ENCODE data around the gene FMO4. TPM values are rescaled to one million over a fixed set of nuclear protein-coding genes. Genes with fewer than 3 reads are reported as not detected.

Gene FMO4
- total RNA-seq, 1 experiment from 2014 or later, result 0.56 TPM

DNA sequence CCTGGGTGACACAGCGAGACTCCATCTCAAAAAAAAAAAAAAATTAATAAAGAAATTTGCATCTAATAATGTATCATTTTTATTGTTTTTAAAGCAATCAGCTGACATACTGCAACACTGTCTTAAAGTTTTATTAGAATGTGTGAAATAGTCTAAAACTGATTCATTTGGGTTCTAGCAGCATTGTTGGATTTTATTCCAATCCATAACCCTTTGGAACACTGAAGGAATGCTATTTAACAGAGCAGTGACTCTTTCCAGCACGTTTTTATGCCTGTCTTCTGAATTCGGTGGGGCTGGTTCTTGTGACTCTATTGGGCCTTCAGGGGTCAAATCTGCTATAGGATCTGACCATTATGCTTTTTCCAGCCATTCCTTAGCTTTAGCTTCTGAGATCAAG is 18.2 kb upstream of the FMO4 start:
- no peak overlapping the region for H3K4me3 ChIP-seq (ENCODE audit: low read depth, low read length, poor library complexity, severe bottlenecking)
- ChIA-PET CTCF (no interaction called here), POLR2A (ENCODE audit: low non-redundant PET) (no interaction called here)
- DNase-seq (ENCODE audit: low spot score), result no peak
- no peak overlapping the region for H3K27ac ChIP-seq (ENCODE audit: low read depth, low read length, poor library complexity, severe bottlenecking)
- no peaks in the 10 kb centered on the region for H3K4me1 ChIP-seq (ENCODE audit: insufficient read depth, low read length, poor library complexity, severe bottlenecking)
- TF ChIP-seq EZH2 (IDR thresholded peaks at IDR 0.05; ENCODE audit: borderline replicate concordance, low read depth, low read length, poor library complexity, severe bottlenecking) (no peak), CTCF (conservative IDR thresholded peaks at IDR 0.05; ENCODE audit: low read depth, low read length) (no peak)
- H3K9me3 ChIP-seq (ENCODE audit: low read depth, low read length, poor library complexity, severe bottlenecking), result peaks cover 13% of the 10 kb centered on the region
- BruUV-seq (replicated peaks), result no TSS peak
- intact Hi-C loops (cut with micrococcal nuclease; ENCODE audit: unreplicated experiment), result no loop called here
- H3K36me3 ChIP-seq (ENCODE audit: insufficient read depth, low read length, poor library complexity, severe bottlenecking), result no peaks in the 10 kb centered on the region
- H3K27me3 ChIP-seq (replicated peaks; ENCODE audit: insufficient read depth, low read depth, low read length, poor library complexity), result no peaks in the 10 kb centered on the region

DNA sequence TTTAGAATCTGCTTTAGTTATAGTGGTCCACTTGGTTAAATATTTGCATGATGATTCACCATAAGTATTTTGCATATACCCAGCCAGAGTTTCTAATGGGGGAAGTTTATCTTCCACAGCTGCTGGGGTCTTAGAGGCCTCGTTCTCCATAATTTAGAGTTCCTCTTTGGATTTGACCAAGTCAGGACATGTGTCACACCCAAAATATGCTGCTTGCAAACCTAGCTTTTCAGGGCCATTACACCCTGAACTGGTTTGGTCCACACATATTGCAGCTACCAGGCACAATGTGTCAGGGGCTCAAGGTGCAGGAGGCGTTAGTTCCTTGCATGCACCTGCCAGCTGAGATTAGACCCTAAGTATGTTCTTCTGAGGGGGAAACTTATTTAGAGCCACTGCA is 17.1 kb upstream of the FMO4 start:
- CTCF ChIA-PET, result no interaction called here

DNA sequence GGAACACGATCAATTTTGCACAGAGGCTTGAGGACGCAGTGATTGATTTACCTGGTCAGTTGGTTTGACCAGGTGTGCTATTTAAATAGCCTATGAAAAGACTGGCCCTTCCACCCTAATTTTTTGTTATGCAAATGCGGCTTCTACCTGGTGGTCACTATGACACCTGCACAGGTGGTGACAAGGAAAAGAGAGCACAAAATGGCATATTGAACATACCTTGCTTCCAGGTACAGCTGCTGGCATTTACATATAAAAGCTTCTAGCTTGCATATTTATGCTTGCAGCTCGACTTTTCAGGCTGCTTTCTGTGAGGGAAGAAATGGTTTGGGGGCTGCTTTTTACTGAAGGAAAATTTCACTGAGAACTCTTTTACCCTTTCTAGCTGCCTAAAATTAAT is 15.3 kb upstream of the FMO4 start:
- Histone ChIP-seq H3K27me3 (replicated peaks; ENCODE audit: insufficient read depth, low read depth, low read length, poor library complexity) (no peaks in the 10 kb centered on the region), H3K4me3 (ENCODE audit: low read depth, low read length, poor library complexity, severe bottlenecking) (no peak overlapping the region), H3K9me3 (ENCODE audit: low read depth, low read length, poor library complexity, severe bottlenecking) (peaks cover 21% of the 10 kb centered on the region), H3K36me3 (ENCODE audit: insufficient read depth, low read length, poor library complexity, severe bottlenecking) (no peaks in the 10 kb centered on the region), H3K4me1 (ENCODE audit: insufficient read depth, low read length, poor library complexity, severe bottlenecking) (no peaks in the 10 kb centered on the region), H3K27ac (ENCODE audit: low read depth, low read length, poor library complexity, severe bottlenecking) (no peak overlapping the region)
- no peak for DNase-seq (ENCODE audit: low spot score)
- no TSS peak for BruUV-seq (replicated peaks)
- ChIA-PET POLR2A (ENCODE audit: low non-redundant PET) (no interaction called here), CTCF (no interaction called here)
- intact Hi-C loops (cut with micrococcal nuclease; ENCODE audit: unreplicated experiment), result no loop called here
- no peak for TF ChIP-seq EZH2 (IDR thresholded peaks at IDR 0.05; ENCODE audit: borderline replicate concordance, low read depth, low read length, poor library complexity, severe bottlenecking)
- no peak for TF ChIP-seq CTCF (conservative IDR thresholded peaks at IDR 0.05; ENCODE audit: low read depth, low read length)

More for the DNA sequence above, 17.1 kb upstream of the FMO4 start:
- H3K27me3 ChIP-seq (replicated peaks; ENCODE audit: insufficient read depth, low read depth, low read length, poor library complexity), result no peaks in the 10 kb centered on the region
- no peak for DNase-seq (ENCODE audit: low spot score)
- no peak overlapping the region for H3K27ac ChIP-seq (ENCODE audit: low read depth, low read length, poor library complexity, severe bottlenecking)
- H3K36me3 ChIP-seq (ENCODE audit: insufficient read depth, low read length, poor library complexity, severe bottlenecking), result no peaks in the 10 kb centered on the region
- no TSS peak for BruUV-seq (replicated peaks)
- no peak overlapping the region for H3K4me3 ChIP-seq (ENCODE audit: low read depth, low read length, poor library complexity, severe bottlenecking)
- no peaks in the 10 kb centered on the region for H3K4me1 ChIP-seq (ENCODE audit: insufficient read depth, low read length, poor library complexity, severe bottlenecking)
- peaks cover 21% of the 10 kb centered on the region for H3K9me3 ChIP-seq (ENCODE audit: low read depth, low read length, poor library complexity, severe bottlenecking)
- TF ChIP-seq CTCF (conservative IDR thresholded peaks at IDR 0.05; ENCODE audit: low read depth, low read length) (no peak), EZH2 (IDR thresholded peaks at IDR 0.05; ENCODE audit: borderline replicate concordance, low read depth, low read length, poor library complexity, severe bottlenecking) (no peak)
- intact Hi-C loops (cut with micrococcal nuclease; ENCODE audit: unreplicated experiment), result no loop called here
- POLR2A ChIA-PET (ENCODE audit: low non-redundant PET), result no interaction called here
